Transverse colon (tissue), 3 donors: ENCODE results near the gene CARD6.

Experiments
- EP300 ChIP-seq: sonication (generic); formaldehyde crosslinking; IDR thresholded peaks from one replicate; pipeline ENCODE4 v1.6.1; 2017; ENCODE audit warnings: antibody characterized with exemption, low read depth
- POLR2A ChIP-seq: fragments of 450-650 bp; IDR thresholded peaks from one replicate; pipeline ENCODE4 v1.6.1; 2016; ENCODE audit warnings: antibody characterized with exemption, mild to moderate bottlenecking, moderate library complexity
- POLR2AphosphoS5 ChIP-seq, 3 donors: sonication (generic); formaldehyde crosslinking; IDR thresholded peaks; one replicate each; pipeline ENCODE4 v1.6.1; 2016; ENCODE audit warnings: antibody characterized with exemption in 3 of 3

DNA sequence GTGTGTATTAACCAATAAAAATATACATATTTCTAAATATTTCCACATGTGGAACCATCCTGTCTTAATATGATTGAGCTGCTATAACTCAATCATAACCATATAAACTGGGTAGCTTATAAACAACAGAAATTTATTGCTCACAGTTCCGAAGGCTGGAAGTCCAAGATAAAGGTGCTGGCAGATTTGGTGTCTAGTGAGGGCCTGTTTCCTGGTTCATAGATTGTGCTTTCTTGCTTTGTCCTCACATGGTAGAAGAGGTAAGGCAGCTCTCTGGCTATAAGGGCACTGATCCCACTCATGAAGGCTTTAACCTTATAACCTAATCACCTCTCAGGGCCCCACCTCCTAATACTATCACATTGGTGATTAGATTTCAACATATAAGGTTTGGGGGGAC, 29.0 kb upstream of the CARD6 start:
- TF ChIP-seq EP300: no peak
- TF ChIP-seq POLR2A: no peak
- no peak for TF ChIP-seq POLR2AphosphoS5 (IDR thresholded peaks at IDR 0.05)
